GM10266 (cell line): ENCODE data around the gene PTPRR.

Source experiments
- DNase-seq: peaks from one replicate; pipeline ENCODE4 v3.0.0; 2012; ENCODE audit errors: extremely low spot score
- TF ChIP-seq, protein P1 (sequence below): IDR thresholded peaks from 2 replicates; pipeline ENCODE4 v1.5.1; 2012; ENCODE audit warnings: mild to moderate bottlenecking, low read depth; ENCODE audit not compliant: control insufficient read depth, insufficient read depth; ENCODE audit errors: missing control alignments

The PTPRR gene

DNA sequence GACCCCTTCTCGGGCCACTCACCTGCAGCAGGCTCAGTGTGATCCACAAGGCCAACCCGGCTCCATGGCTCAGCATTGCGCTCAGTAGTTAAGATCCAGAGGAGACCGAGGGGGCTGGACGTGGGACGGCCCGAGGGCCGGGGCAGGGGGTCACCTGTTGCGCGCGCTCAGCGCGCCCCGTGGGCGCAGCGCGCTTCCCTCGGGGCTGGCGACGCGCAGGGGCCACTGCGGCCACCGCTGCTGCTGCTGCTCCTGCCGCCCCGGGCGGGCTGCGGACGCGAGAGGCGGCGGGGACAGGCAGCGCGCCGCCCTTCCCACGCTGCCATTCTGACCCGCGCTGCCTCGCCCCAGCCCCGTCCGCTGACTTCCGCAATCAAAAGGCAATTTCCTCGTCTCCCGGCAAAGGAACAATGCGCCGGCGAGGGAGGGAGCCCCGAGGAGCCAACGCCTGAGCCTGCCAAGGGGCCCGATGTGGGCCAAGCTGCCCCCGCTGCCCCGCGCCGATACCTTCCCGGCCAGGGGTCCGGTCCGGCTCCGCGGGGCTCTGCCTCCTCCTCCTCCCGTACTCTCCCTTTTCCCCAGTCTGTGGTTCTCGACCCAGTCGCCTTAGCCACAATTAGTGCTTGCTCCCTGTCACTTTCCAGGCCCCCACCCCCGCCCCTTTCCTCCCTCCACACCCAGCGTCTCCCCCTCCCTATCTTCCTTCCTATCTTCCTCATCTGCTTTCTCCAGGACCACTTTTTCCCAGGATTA is 310.6 kb downstream of the PTPRR start:
- DNase-seq: no peak
- TF ChIP-seq, protein P1, sequence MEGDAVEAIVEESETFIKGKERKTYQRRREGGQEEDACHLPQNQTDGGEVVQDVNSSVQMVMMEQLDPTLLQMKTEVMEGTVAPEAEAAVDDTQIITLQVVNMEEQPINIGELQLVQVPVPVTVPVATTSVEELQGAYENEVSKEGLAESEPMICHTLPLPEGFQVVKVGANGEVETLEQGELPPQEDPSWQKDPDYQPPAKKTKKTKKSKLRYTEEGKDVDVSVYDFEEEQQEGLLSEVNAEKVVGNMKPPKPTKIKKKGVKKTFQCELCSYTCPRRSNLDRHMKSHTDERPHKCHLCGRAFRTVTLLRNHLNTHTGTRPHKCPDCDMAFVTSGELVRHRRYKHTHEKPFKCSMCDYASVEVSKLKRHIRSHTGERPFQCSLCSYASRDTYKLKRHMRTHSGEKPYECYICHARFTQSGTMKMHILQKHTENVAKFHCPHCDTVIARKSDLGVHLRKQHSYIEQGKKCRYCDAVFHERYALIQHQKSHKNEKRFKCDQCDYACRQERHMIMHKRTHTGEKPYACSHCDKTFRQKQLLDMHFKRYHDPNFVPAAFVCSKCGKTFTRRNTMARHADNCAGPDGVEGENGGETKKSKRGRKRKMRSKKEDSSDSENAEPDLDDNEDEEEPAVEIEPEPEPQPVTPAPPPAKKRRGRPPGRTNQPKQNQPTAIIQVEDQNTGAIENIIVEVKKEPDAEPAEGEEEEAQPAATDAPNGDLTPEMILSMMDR: no peak

DNA sequence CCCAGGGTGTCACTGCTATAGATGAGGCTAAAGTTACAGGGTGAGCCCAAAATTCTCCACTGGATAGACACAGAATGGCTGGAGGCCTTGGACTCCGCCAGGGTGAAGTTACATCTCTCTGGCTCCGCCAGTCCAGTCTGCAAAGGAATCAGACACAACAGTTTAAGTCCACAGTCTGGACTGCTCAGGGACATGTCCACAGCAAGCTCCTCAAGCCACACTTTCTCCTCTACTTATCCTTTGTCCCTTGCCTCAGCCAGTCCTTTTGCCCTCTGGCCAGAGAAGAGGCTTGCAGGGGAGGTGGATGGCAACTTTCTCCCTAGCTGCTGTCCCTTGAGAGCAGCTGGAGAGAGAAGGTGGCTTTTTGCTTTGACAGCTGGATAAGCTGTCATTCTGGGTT is 311.3 kb downstream of the PTPRR start:
- TF ChIP-seq, protein P1: no peak
- DNase-seq: no peak

DNA sequence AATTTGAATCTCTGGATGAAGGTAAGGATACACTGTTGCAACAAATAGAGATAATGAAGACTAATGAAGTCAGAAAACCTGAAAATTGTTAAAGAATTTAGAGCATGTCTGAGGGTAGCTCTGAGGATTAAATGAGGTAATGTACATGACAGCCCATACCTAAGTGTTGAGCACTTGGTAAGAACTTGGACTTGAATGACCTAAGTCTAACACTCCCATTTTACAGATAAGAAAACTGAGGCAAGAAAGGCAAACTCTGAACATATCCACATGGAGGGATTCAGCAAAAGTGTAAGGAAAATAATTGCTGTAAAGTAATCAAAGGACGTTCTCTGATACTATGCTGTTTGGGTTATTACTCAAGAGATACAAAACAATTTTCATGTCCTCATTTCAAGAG is 312.4 kb downstream of the PTPRR start:
- DNase-seq: no peak
- TF ChIP-seq, protein P1: no peak

DNA sequence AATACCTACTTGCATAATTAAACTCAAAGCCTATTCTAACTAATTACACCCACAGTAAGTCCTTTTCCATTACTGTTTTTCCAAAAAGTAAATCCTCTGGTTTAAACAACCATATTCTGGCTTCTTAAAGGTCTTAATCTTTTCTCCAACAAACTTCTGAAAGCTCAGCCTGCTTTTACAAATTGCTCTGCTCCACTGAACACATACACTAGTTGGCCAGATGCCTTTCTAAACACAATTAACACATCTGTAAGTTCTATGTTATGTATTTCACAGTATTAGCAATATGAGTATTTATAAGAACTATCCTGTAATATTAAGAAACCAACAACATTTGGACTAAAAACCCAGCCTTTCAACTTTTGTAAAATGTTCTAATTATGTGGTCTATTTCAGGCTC is 313.4 kb downstream of the PTPRR start:
- no peak for DNase-seq
- TF ChIP-seq, protein P1: no peak

DNA sequence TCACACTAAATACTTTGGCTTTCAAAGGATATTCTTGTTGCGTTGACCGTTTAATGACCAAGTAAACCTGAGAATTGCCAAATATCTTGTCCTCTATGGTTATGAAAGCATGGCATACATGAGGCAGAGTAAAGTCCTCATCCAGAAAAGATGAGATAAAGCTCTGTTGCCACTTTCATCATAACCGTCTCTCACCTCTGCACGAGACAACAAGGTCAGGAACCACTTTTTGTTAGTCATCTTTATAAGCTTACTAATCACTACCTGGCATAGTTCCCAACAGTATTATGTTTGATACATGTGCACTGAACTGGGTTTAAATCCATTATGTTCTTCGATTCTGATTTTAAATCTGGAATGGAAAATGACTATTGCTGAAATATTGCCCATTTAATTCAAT is 314.6 kb downstream of the PTPRR start:
- TF ChIP-seq, protein P1: no peak
- DNase-seq: no peak

DNA sequence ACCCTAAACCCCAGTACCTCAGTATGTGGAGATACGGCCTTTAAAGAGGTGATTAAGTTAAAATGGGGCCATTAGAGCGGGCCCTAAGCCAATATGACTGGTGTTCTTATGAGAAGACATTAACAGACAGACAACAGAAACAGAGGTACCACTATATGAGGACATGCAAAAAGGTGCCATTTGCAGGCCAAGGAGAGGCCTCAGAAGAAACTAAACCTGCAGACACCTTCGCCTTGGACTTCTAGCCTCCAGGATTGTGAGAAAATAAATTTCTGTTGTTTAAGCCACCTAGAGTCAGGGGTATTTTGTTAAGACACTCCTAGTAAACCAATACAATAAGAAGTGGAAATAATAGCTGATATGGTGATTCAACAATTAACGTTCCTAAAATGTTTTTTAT is 315.9 kb downstream of the PTPRR start:
- DNase-seq: no peak
- TF ChIP-seq, protein P1: no peak

DNA sequence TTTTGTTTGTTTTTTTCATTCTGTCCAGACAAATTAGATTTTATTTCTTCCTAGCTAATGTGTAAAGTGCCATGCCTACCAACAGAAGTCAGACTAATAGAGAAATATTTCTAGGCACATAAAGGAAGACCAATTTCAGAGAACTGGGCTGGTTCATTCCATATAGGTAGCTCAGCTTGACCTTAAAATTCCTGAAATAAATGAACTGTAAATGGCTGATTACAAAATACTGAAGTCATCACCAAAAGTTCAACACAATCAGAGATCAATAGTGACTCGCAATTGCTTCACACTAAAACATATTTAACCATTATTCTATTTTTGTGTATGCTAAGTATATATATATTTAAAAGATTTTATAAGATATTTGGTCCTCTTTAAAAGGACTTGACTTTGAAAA is 317.5 kb downstream of the PTPRR start:
- TF ChIP-seq, protein P1: no peak
- no peak for DNase-seq
